Epithelial cell of esophagus (primary cell): ENCODE results near the gene CHD5.

ENCODE experiments used
- DNase-seq: peaks from one replicate; pipeline ENCODE4 v3.0.0; 2010; ENCODE audit warnings: low read depth
- H3K4me3 ChIP-seq: 2 replicates; pipeline ENCODE4 v1.5.1; 2011; ENCODE audit warnings: mild to moderate bottlenecking, low read length, control low read depth
- TF ChIP-seq, protein P1 (sequence below): IDR thresholded peaks from 2 replicates; pipeline ENCODE4 v1.5.1; 2011; ENCODE audit warnings: low read depth, mild to moderate bottlenecking, low read length, control low read depth, inconsistent platforms; ENCODE audit not compliant: insufficient read depth; ENCODE audit errors: missing control alignments

CHD5 gene

DNA sequence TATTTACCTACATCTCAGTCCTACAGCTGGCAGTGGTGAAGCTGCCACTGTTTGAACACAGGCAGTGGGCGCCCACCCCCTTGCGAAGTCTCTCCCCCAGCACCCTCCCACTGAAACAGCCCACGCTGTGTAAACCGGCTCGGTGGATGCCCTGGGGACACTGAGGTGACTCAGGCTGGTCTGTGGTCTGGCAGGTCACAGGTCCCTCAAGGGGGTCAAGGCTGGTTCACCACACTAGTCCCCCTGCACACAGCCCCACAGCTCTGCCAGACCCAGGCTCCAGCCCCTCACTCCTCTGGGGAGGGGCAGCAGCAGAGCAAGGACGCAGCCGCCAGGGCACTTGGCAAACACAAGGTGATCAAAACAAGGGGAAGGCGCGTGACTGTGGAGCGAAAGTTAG, 7.6 kb downstream of the CHD5 start:
- no peak overlapping the region for H3K4me3 ChIP-seq
- TF ChIP-seq, protein P1, sequence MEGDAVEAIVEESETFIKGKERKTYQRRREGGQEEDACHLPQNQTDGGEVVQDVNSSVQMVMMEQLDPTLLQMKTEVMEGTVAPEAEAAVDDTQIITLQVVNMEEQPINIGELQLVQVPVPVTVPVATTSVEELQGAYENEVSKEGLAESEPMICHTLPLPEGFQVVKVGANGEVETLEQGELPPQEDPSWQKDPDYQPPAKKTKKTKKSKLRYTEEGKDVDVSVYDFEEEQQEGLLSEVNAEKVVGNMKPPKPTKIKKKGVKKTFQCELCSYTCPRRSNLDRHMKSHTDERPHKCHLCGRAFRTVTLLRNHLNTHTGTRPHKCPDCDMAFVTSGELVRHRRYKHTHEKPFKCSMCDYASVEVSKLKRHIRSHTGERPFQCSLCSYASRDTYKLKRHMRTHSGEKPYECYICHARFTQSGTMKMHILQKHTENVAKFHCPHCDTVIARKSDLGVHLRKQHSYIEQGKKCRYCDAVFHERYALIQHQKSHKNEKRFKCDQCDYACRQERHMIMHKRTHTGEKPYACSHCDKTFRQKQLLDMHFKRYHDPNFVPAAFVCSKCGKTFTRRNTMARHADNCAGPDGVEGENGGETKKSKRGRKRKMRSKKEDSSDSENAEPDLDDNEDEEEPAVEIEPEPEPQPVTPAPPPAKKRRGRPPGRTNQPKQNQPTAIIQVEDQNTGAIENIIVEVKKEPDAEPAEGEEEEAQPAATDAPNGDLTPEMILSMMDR = no peak
- DNase-seq = no peak

DNA sequence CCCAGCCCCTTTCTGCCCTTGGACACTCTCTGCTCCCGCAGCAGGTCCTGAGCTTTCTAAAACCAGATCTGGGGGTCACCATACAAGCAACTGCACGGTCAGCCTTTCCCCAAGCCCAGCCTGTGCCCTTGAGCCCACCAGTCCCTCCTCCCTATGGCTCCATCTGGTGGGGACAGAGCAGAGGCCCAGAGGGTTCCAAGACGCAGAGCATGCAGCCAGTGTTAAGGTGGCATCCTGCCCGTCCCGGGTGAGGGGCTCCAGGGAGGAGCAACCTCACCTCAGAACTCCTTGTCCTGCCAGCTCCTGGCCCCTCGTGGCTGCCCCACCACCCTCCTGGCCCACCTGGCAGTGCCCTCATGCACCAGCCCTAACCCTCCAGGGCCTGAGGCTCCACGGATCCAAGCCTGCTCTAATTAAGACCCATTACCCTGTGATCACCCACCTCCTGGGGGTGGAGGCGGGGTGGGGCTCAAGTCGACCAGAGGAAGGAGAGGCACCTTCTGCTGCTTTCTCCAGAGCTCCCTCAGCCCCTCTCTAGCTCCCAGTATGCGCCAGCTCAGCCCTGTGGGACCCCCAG, 8.5 kb downstream of the CHD5 start:
- TF ChIP-seq, protein P1 = peak; percentile 32
- no peak overlapping the region for H3K4me3 ChIP-seq
- DNase-seq = no peak

DNA sequence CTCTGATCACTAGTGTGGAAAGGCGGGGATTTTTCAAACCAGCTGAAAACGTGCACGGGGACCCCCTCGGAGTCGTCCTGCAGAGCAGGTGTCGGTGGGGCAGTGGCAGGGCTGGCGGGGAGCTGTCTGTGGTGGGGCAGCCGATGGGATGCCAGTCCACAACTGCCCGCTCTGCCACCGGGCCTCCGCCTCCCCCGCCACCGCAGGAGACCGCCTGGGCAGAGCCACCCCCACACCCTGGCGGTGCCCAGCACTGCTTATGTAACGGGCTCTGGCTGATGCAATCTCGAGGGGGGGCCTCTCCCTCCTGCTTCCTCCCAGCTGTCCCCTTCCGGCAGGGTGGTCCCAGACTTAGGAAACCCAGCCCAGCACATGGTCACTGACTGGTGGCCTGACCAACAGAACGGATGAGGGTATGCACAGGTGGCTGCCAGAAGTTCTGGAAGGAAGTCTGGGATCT, 9.3 kb downstream of the CHD5 start:
- no peak for DNase-seq
- TF ChIP-seq, protein P1 = no peak
- H3K4me3 ChIP-seq = no peak overlapping the region

DNA sequence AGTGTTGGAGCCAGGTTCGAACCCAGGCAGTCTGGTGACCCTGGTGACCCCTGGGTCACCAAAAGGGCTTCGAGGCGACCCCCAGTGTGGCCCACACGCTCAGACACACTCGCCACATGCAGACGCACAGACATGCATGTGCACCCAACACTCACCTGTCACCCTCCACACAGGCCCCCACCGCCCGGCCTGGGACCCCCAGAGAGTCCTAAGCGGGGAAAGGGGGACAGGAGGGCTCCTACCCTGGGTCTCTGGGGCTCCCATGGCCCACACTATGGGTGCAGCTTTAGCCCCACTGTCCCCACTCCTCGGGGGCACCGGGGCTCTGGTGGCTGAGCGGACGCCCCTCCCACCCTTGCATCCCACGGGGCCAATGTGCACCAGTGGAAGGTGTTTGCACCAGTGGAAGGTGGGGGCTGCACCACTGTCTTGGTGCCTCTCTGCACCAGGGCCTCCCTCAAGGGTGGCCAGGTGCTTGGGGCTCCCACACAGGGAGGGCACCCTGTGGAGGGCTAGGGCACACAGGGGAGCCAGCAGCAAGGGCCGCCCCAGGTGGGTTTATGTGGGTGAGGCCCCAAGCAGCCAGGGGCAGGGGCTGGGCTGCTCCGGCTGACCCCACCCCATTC, 9.9 kb downstream of the CHD5 start:
- TF ChIP-seq, protein P1 = no peak
- no peak for DNase-seq

DNA sequence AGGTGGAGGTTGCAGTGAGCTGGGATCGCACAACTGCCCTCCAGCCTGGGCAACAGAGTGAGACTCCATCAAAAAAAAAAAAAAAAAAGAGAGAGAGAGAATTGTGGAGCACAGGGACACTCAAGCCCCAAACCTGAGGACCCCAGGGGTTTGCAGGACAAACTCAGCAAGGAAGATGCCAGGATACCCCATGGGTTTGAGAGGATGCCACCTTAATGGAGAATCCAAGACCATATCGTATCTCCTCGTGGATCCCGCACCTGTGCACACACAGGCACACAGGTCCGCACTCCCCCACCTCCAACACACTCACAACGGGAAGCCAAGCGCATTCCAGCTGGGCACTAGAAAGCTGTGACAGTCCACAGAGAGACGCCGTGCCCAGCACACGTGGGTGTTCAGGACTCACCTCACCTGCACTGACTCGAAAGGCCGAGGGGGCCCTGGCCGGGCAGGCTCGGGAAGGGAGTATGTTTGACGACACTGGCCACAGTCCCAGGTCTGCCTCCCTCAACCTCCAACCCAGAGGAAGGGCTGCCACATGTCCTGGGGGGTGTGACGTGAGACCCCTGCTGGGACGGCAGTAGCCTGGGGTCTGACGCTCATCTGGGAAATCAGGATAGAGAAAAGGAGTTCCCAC, 11.1 kb downstream of the CHD5 start:
- no peak overlapping the region for H3K4me3 ChIP-seq
- no peak for DNase-seq
- TF ChIP-seq, protein P1 = no peak

More for the DNA sequence above, 9.9 kb downstream of the CHD5 start:
- H3K4me3 ChIP-seq = no peak overlapping the region

DNA sequence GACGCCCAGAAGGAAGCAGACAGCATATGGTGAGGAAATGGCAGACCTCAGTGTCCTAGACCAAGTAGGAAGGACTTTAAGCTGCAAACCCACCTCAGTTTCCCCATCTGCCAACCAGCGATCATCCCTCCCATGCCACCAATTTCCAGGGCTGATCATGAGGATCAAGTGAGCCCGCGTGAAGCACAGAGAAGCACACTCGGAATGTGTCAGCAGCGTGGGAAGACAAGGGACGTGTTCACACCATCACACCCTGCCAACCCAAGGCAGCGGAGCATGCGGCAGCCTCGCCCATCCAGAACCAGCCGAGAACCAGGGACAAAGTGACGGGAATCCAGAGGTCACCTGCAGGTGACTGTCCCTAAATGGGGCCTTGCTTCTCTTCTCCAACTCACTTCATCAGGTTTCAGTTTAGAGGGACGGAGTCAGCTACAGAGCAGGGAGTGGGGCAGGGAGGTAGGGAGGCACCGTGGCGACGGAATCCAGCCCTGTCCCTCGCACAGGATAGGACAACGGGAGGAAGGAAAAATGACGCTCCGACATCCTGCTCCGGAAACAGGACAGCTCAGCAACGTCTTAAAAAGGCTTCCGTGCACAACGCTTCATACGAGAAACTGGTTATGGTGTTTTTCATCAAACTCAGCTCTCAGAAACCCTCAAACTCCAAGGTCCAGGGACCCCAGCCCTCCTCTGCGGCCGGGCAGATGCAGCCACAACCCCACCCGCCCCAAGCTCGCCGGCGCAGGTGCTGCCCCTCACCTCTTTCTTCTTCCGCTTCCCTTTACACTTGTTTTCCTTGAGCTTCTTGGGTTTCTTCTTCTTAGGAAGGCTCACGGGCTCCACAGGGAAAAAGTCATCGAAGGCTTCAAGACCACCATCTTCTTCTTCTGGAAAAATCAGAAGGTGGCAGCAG, 12.5 kb downstream of the CHD5 start:
- TF ChIP-seq, protein P1 = no peak
- DNase-seq = no peak
- no peak overlapping the region for H3K4me3 ChIP-seq
